SU-DHL-6 (cell line): ENCODE measurements around the gene PAQR4.

Source experiments
- CTCF ChIP-seq: fragments of 200-600 bp; sonication (generic); IDR thresholded peaks from one replicate; pipeline ENCODE4 v1.5.1; 2017; ENCODE audit warnings: antibody characterized with exemption, mild to moderate bottlenecking, low read length, moderate library complexity; ENCODE audit not compliant: insufficient read depth, poor library complexity, severe bottlenecking
- EZH2phosphoT487 ChIP-seq: fragments of 200-600 bp; sonication (generic), shearing (Covaris generic); conservative IDR thresholded peaks from 2 replicates; pipeline ENCODE4 v1.6.1; 2018; ENCODE audit warnings: mild to moderate bottlenecking, antibody characterized with exemption, low read length, moderate library complexity, mixed read lengths

- no peak for TF ChIP-seq CTCF
- no peak for TF ChIP-seq EZH2phosphoT487
These were observed 35.7 kb downstream of the PAQR4 start for GRCh38 chr16:3004781-3005284.
